HEK293T (cell line): ENCODE results near the gene E2F2.
A peak's percentile ranks its signal among the peaks of the same experiment; 100 is the strongest.

Source experiments
- CTCF ChIA-PET: fragments of 350-600 bp; formaldehyde crosslinking; extraction: SDS; loops from one replicate; lab custom pipeline; 2021; ENCODE audit warnings: antibody characterized with exemption, inconsistent platforms; lab: Yijun Ruan, JAX
- POLR2A ChIA-PET: fragments of 350-600 bp; formaldehyde crosslinking; extraction: SDS; loops from one replicate; lab custom pipeline; 2020; ENCODE audit warnings: antibody characterized with exemption, inconsistent platforms; lab: Yijun Ruan, JAX
- DNase-seq: peaks from one replicate; pipeline ENCODE4 v3.0.0; 2012; ENCODE audit warnings: mixed read lengths; ENCODE audit errors: extremely low spot score
- ARNT ChIP-seq: fragments of 450-650 bp; IDR thresholded peaks from 2 replicates; pipeline ENCODE4 v1.6.1; 2017; ENCODE audit warnings: mild to moderate bottlenecking
- BHLHE40 ChIP-seq: fragments of 450-650 bp; IDR thresholded peaks from 2 replicates; pipeline ENCODE4 v1.6.1; 2016; ENCODE audit warnings: mild to moderate bottlenecking, moderate library complexity, borderline replicate concordance
- CTBP1 ChIP-seq: fragments of 450-650 bp; IDR thresholded peaks from 2 replicates; pipeline ENCODE4 v1.6.1; 2016; ENCODE audit warnings: borderline replicate concordance
- ELF4 ChIP-seq: fragments of 450-650 bp; IDR thresholded peaks from 2 replicates; pipeline ENCODE4 v1.6.1; 2017; ENCODE audit warnings: antibody characterized with exemption
- FOXA1 ChIP-seq: fragments of 450-650 bp; IDR thresholded peaks from 2 replicates; pipeline ENCODE4 v1.6.1; 2016; ENCODE audit warnings: mild to moderate bottlenecking
- FOXK2 ChIP-seq: fragments of 450-650 bp; IDR thresholded peaks from 2 replicates; pipeline ENCODE4 v1.6.1; 2016; ENCODE audit warnings: mild to moderate bottlenecking
- FOXM1 ChIP-seq: fragments of 450-650 bp; IDR thresholded peaks from 2 replicates; pipeline ENCODE4 v1.6.1; 2017; ENCODE audit warnings: mild to moderate bottlenecking, borderline replicate concordance
- HDGF ChIP-seq: fragments of 450-650 bp; IDR thresholded peaks from 2 replicates; pipeline ENCODE4 v1.6.1; 2017; ENCODE audit warnings: antibody characterized with exemption, borderline replicate concordance
- L3MBTL2 ChIP-seq: fragments of 450-650 bp; conservative IDR thresholded peaks from 2 replicates; pipeline ENCODE4 v1.6.1; 2016; ENCODE audit warnings: mild to moderate bottlenecking
- LEF1 ChIP-seq: fragments of 450-650 bp; IDR thresholded peaks from 2 replicates; pipeline ENCODE4 v1.6.1; 2017; ENCODE audit warnings: mild to moderate bottlenecking, borderline replicate concordance
- NFRKB ChIP-seq: fragments of 450-650 bp; IDR thresholded peaks from 2 replicates; pipeline ENCODE4 v1.6.1; 2016; ENCODE audit warnings: mild to moderate bottlenecking, moderate library complexity
- PKNOX1 ChIP-seq: fragments of 450-650 bp; IDR thresholded peaks from 2 replicates; pipeline ENCODE4 v1.6.1; 2016
- SP1 ChIP-seq: fragments of 450-650 bp; IDR thresholded peaks from 2 replicates; pipeline ENCODE4 v1.6.1; 2017
- SUZ12 ChIP-seq: fragments of 450-650 bp; IDR thresholded peaks from 2 replicates; pipeline ENCODE4 v1.6.1; 2016; ENCODE audit warnings: mild to moderate bottlenecking
- TARDBP ChIP-seq: fragments of 450-650 bp; IDR thresholded peaks from 2 replicates; pipeline ENCODE4 v1.6.1; 2016
- ZNF384 ChIP-seq: fragments of 450-650 bp; IDR thresholded peaks from 2 replicates; pipeline ENCODE4 v1.6.1; 2016

E2F2 gene

GRCh38 chr1:23559985-23560741 is 29.1 kb upstream of the E2F2 start:
- ChIA-PET CTCF (interaction anchor here (0.7 to 2.9 kb wide), 4 partner anchors 30 to 105 kb away, joined by 3 to 16 read pairs (median 8); no protein-coding TSS in a partner anchor), POLR2A (interaction anchor here (0.7 to 3.9 kb wide), 12 partner anchors 9 to 184 kb away, joined by 3 to 33 read pairs (median 6); partner anchors contain the start of gene E2F2)
- TF ChIP-seq TARDBP, result no peak
- TF ChIP-seq FOXM1, result no peak
- no peak for TF ChIP-seq CTBP1
- TF ChIP-seq LEF1, result no peak
- no peak for TF ChIP-seq FOXA1
- TF ChIP-seq SP1, result no peak
- no peak for TF ChIP-seq ARNT
- TF ChIP-seq FOXK2, result no peak
- TF ChIP-seq NFRKB, result no peak
- no peak for TF ChIP-seq L3MBTL2
- TF ChIP-seq HDGF, result no peak
- TF ChIP-seq PKNOX1, result no peak
- no peak for TF ChIP-seq SUZ12
- TF ChIP-seq BHLHE40, result no peak
- no peak for TF ChIP-seq ZNF384
- no peak for TF ChIP-seq ELF4
- DNase-seq, result no peak

GRCh38 chr1:23559136-23559984 is 28.3 kb upstream of the E2F2 start, which contains the start of gene ID3:
ID3 (minus strand) TSS chr1:23559501; CDS start chr1:23559426, 75 bp downstream.
- CTCF ChIA-PET, result interaction anchor here (0.7 to 2.9 kb wide), 4 partner anchors 29 to 105 kb away, joined by 3 to 16 read pairs (median 8); no protein-coding TSS in a partner anchor
- peak; percentile 60 for TF ChIP-seq L3MBTL2
- no peak for TF ChIP-seq ARNT

GRCh38 chr1:23558872-23559135 is 27.8 kb upstream of the E2F2 start:
- TF ChIP-seq LEF1, result no peak
- no peak for TF ChIP-seq ZNF384
- TF ChIP-seq TARDBP, result no peak
- no peak for TF ChIP-seq BHLHE40
- TF ChIP-seq L3MBTL2, result no peak
- no peak for TF ChIP-seq SP1
- TF ChIP-seq NFRKB, result no peak
- TF ChIP-seq CTBP1, result no peak
- TF ChIP-seq FOXA1, result no peak
- no peak for TF ChIP-seq ELF4
- no peak for TF ChIP-seq PKNOX1
- TF ChIP-seq SUZ12, result no peak
- no peak for TF ChIP-seq HDGF
- no peak for DNase-seq
- ChIA-PET CTCF (interaction anchor here (2.6 to 2.9 kb wide), 2 partner anchors 76 to 78 kb away, joined by 12 to 16 read pairs; no protein-coding TSS in a partner anchor), POLR2A (interaction anchor here (0.7 to 3.9 kb wide), 34 partner anchors 9 to 627 kb away, joined by 3 to 35 read pairs (median 5); partner anchors contain the start of genes ASAP3, E2F2, ELOA and HNRNPR)

More at GRCh38 chr1:23559136-23559984, 28.3 kb upstream of the E2F2 start, which contains the start of gene ID3:
- peak; percentile 70 for DNase-seq
- POLR2A ChIA-PET, result interaction anchor here (0.7 to 3.9 kb wide), 28 partner anchors 9 to 215 kb away, joined by 3 to 35 read pairs (median 6); partner anchors contain the start of genes E2F2 and HNRNPR

- CTCF ChIA-PET, result interaction anchor here (2.6 to 2.9 kb wide), 2 partner anchors 77 to 79 kb away, joined by 12 to 16 read pairs; no protein-coding TSS in a partner anchor
- TF ChIP-seq BHLHE40 (no peak), L3MBTL2 (peak; percentile 17), ARNT (peak; percentile 95)
Observed at GRCh38 chr1:23558140-23558871, 27.3 kb upstream of the E2F2 start.

DNA sequence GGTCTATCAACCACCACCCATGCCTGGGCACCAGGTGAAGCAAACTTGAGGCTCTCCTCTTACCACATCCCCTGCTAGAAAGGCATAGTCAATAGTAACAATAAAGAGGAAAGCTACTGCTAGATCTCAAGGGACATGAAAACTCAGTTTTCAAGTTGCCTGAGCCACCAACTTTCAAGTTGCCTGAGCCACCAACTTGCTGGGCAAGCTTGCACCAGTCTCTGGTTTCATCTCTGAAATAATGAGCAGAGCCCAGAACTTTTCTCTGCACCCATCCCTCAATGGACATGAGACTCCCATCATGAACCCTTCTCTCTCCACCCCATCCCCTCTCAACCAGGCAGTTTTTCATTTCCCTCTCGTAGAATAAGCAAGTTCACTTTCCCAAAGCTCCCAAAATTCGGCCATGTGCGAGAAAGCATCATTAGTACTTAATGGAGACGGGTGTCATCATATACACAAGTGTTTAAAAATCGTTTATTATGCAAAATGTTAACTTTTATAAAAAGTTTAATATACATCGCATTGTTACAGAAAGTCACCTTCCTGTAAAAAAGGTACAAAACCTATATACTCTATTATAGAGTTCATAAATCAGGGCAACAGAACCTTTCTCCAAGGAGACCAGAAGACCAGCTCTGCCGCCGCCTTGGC is 26.6 kb upstream of the E2F2 start:
- POLR2A ChIA-PET, result interaction anchor here (0.9 to 3.9 kb wide), 17 partner anchors 10 to 628 kb away, joined by 3 to 35 read pairs (median 7); partner anchors contain the start of gene E2F2
- CTCF ChIA-PET, result interaction anchor here (2.6 to 2.9 kb wide), 2 partner anchors 77 to 80 kb away, joined by 12 to 16 read pairs; no protein-coding TSS in a partner anchor
- no peak for DNase-seq
- no peak for TF ChIP-seq FOXK2
- TF ChIP-seq BHLHE40, result no peak
- TF ChIP-seq FOXM1, result no peak
- no peak for TF ChIP-seq ZNF384
- TF ChIP-seq TARDBP, result no peak
- no peak for TF ChIP-seq SP1
- TF ChIP-seq PKNOX1, result no peak
- TF ChIP-seq FOXA1, result no peak
- no peak for TF ChIP-seq SUZ12
- TF ChIP-seq CTBP1, result no peak
- no peak for TF ChIP-seq ARNT
- no peak for TF ChIP-seq ELF4
- TF ChIP-seq LEF1, result no peak
- TF ChIP-seq NFRKB, result no peak
- no peak for TF ChIP-seq HDGF

More at GRCh38 chr1:23558140-23558871, 27.3 kb upstream of the E2F2 start:
- DNase-seq, result peak; percentile 58
- POLR2A ChIA-PET, result interaction anchor here (0.7 to 3.9 kb wide), 34 partner anchors 9 to 628 kb away, joined by 3 to 35 read pairs (median 5); partner anchors contain the start of genes ASAP3, E2F2, ELOA and HNRNPR
